MCF 10A (cell line): ENCODE measurements around the gene SPHK1. TPM values are rescaled to one million over a fixed set of nuclear protein-coding genes. Genes with fewer than 3 reads are reported as not detected.
A peak's percentile ranks its signal among the peaks of the same experiment; 100 is the strongest.

Source experiments
- BruUV-seq: library from RNA; stranded (reverse); fragments of 400-500 nt; replicated peaks from 2 replicates; lab custom pipeline; 2021; lab: Mats Ljungman, UMichigan
- CTCF ChIA-PET: fragments of 300-600 bp; sonication (Branson Sonifier 250); formaldehyde crosslinking; extraction: SDS; loops from one replicate; lab custom pipeline; 2021; ENCODE audit warnings: antibody characterized with exemption, inconsistent platforms; lab: Yijun Ruan, JAX
- POLR2A ChIA-PET: fragments of 300-600, 350-650 bp; sonication (Branson Sonifier 250); formaldehyde crosslinking; extraction: SDS; loops from one replicate; lab custom pipeline; 2020; ENCODE audit warnings: antibody characterized with exemption, inconsistent platforms; lab: Yijun Ruan, JAX
- DNase-seq: peaks from one replicate; pipeline ENCODE4 v3.0.0-alpha.2; 2018; ENCODE audit not compliant: unreplicated experiment
- H3K27ac Mint-ChIP-seq: one replicate; pipeline ENCODE4 v1.8.0; 2022; ENCODE audit warnings: mild to moderate bottlenecking, low read depth, mixed read lengths; ENCODE audit not compliant: unreplicated experiment
- H3K27me3 Mint-ChIP-seq: one replicate; pipeline ENCODE4 v1.8.0; 2022; ENCODE audit warnings: mixed read lengths; ENCODE audit not compliant: insufficient read depth, unreplicated experiment
- H3K36me3 Mint-ChIP-seq: one replicate; pipeline ENCODE4 v1.8.0; 2022; ENCODE audit warnings: mild to moderate bottlenecking, moderate library complexity, mixed read lengths; ENCODE audit not compliant: insufficient read depth, unreplicated experiment
- H3K4me1 Mint-ChIP-seq: one replicate; pipeline ENCODE4 v1.8.0; 2022; ENCODE audit warnings: mixed read lengths; ENCODE audit not compliant: insufficient read depth, unreplicated experiment
- H3K4me3 Mint-ChIP-seq: one replicate; pipeline ENCODE4 v1.8.0; 2022; ENCODE audit warnings: mild to moderate bottlenecking, moderate library complexity, mixed read lengths; ENCODE audit not compliant: unreplicated experiment
- H3K9me3 Mint-ChIP-seq: one replicate; pipeline ENCODE4 v1.8.0; 2022; ENCODE audit warnings: mixed read lengths; ENCODE audit not compliant: unreplicated experiment
- intact Hi-C: fragments of 100-400 bp; cut with micrococcal nuclease; formaldehyde crosslinking; loops from 2 replicates; pipeline ENCODE4 v1.14.1; 2022
- total RNA-seq: library from RNA; stranded (reverse); gene quantifications from 2 replicates; pipeline ENCODE4 v1.2.3, GENCODE V29; 2022
- TF ChIP-seq, protein P1 (sequence below): fragments of 200-600 bp; IDR thresholded peaks from one replicate; pipeline ENCODE4 v1.8.0; 2022; ENCODE audit warnings: antibody characterized with exemption, mild to moderate bottlenecking; ENCODE audit not compliant: unreplicated experiment

The SPHK1 gene
- total RNA-seq, 1 experiment from 2014 or later = 7.1 TPM

DNA sequence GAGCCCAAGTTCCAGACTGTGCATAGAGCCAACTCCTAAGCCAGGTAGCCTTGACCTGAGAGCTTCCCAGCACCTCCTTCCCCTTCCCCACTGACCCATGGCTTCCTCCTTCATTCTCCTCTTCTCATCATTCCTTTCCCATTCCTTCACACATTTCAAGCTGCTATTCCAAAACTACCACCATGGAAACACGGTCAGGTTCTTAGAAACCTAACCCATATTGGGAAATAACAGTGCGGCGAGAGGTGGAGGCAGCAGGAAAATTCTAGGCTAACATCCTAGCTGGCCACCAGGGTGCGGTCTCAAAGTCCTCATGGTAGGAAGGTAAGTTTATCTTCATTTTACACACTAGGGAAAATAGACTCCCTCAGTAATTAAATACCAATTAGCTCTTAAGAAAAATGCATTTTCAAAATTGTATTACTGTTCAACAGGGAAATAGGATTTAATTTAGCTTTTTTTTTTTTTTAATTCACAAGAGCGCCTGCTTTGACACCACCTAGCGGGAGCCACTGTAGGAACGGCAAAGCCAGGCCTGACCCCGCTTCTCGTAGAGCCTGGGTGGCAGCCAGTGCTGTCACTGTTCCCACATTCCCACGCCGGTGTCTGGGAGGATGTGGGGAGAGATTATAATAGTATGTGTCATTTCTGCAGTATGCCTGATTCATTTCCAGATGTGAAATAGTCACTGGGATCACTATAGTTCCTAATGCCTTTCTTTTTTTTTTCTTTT lies 14.0 kb upstream of the SPHK1 start:
- POLR2A ChIA-PET = interaction anchor here (0.6 to 2.2 kb wide), 6 partner anchors 14 to 520 kb away, joined by 3 to 8 read pairs (median 4); partner anchors contain the start of genes PRPSAP1 and SPHK1

GRCh38 chr17:76371656-76372628 lies 12.5 kb upstream of the SPHK1 start:
- TF ChIP-seq, protein P1, sequence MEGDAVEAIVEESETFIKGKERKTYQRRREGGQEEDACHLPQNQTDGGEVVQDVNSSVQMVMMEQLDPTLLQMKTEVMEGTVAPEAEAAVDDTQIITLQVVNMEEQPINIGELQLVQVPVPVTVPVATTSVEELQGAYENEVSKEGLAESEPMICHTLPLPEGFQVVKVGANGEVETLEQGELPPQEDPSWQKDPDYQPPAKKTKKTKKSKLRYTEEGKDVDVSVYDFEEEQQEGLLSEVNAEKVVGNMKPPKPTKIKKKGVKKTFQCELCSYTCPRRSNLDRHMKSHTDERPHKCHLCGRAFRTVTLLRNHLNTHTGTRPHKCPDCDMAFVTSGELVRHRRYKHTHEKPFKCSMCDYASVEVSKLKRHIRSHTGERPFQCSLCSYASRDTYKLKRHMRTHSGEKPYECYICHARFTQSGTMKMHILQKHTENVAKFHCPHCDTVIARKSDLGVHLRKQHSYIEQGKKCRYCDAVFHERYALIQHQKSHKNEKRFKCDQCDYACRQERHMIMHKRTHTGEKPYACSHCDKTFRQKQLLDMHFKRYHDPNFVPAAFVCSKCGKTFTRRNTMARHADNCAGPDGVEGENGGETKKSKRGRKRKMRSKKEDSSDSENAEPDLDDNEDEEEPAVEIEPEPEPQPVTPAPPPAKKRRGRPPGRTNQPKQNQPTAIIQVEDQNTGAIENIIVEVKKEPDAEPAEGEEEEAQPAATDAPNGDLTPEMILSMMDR = no peak
- H3K36me3 Mint-ChIP-seq = no peaks in the 10 kb centered on the region
- DNase-seq = peak; percentile 71
- intact Hi-C loops = no loop called here
- peak overlapping the region; percentile 31 for H3K27ac Mint-ChIP-seq
- ChIA-PET POLR2A (interaction anchor here (2.2 kb wide), 1 partner anchor 18 kb away, joined by 8 read pairs; the partner anchor contains the start of gene PRPSAP1), CTCF (interaction anchor here (0.5 to 2.5 kb wide), 6 partner anchors 13 to 1400 kb away, joined by 3 to 15 read pairs (median 3); partner anchors contain the start of genes HID1 and SPHK1)
- H3K4me3 Mint-ChIP-seq = no peak overlapping the region
- no peaks in the 10 kb centered on the region for H3K9me3 Mint-ChIP-seq
- BruUV-seq = no TSS peak
- peaks cover 15% of the 10 kb centered on the region for H3K4me1 Mint-ChIP-seq
- H3K27me3 Mint-ChIP-seq = no peaks in the 10 kb centered on the region

More for the DNA sequence above, 14.0 kb upstream of the SPHK1 start:
- Mint-ChIP-seq H3K4me3 (no peak overlapping the region), H3K4me1 (peaks cover 15% of the 10 kb centered on the region), H3K27ac (no peak overlapping the region), H3K36me3 (no peaks in the 10 kb centered on the region), H3K9me3 (no peaks in the 10 kb centered on the region), H3K27me3 (no peaks in the 10 kb centered on the region)
- CTCF ChIA-PET = interaction anchor here (0.6 to 2.5 kb wide), 23 partner anchors 9 to 1366 kb away, joined by 3 to 15 read pairs (median 4); partner anchors contain the start of gene SPHK1
- intact Hi-C loops = loop anchor here (1.0 kb wide), 1 partner anchor 15 kb away; no protein-coding TSS in a partner anchor
- no TSS peak for BruUV-seq
- peak; percentile 84 for DNase-seq
- TF ChIP-seq, protein P1 = peak; percentile 79

- H3K4me3 Mint-ChIP-seq = no peak overlapping the region
- ChIA-PET CTCF (interaction anchor here (1.0 to 1.5 kb wide), 3 partner anchors 9 to 71 kb away, joined by 3 to 5 read pairs (median 3); no protein-coding TSS in a partner anchor), POLR2A (interaction anchor here (1.7 to 3.2 kb wide), 2 partner anchors 8 to 23 kb away, joined by 4 to 9 read pairs; partner anchors contain the start of genes PRPSAP1 and SPHK1)
- H3K36me3 Mint-ChIP-seq = no peaks in the 10 kb centered on the region
- peaks cover 14% of the 10 kb centered on the region for H3K4me1 Mint-ChIP-seq
- DNase-seq = no peak
- no TSS peak for BruUV-seq
- no peaks in the 10 kb centered on the region for H3K9me3 Mint-ChIP-seq
- intact Hi-C loops = no loop called here
- H3K27me3 Mint-ChIP-seq = no peaks in the 10 kb centered on the region
- no peak overlapping the region for H3K27ac Mint-ChIP-seq
- TF ChIP-seq, protein P1 = no peak
Observed at GRCh38 chr17:76376318-76377133, 7.9 kb upstream of the SPHK1 start.
